Activated T-cell treated with anti-CD3 and anti-CD28 coated beads for 48 hours (primary cell): ENCODE data around the gene SPTBN4.
A peak's percentile ranks its signal among the peaks of the same experiment; 100 is the strongest.
"Not testable (repeated sequence)": the region's sequence is repeated elsewhere in the genome, so short reads cannot be mapped to it uniquely, and the experiment has no call there.

Experiments used
- DNase-seq: peaks from one replicate; pipeline ENCODE4 v3.0.0-alpha.2; 2020; ENCODE audit warnings: low read depth

Gene SPTBN4

GRCh38 chr19:40441719-40442253 lies 25.0 kb upstream of the SPTBN4 start:
- DNase-seq = no peak

GRCh38 chr19:40442328-40443130 lies 24.3 kb upstream of the SPTBN4 start:
- DNase-seq = no peak

- DNase-seq = peak; percentile 98
Observed at GRCh38 chr19:40443131-40443999, 23.4 kb upstream of the SPTBN4 start.

- DNase-seq = peak; percentile 98
Observed at GRCh38 chr19:40444000-40444824, 22.6 kb upstream of the SPTBN4 start, which contains the start of gene SERTAD3. SERTAD3 (minus strand) TSS chr19:40444335; CDS start chr19:40442080, 2,255 bp downstream.

- DNase-seq = no peak
Observed at GRCh38 chr19:40444825-40445312, 21.9 kb upstream of the SPTBN4 start.

- DNase-seq = no peak
Observed at GRCh38 chr19:40445780-40446262, 21.0 kb upstream of the SPTBN4 start.

GRCh38 chr19:40446263-40446784 lies 20.5 kb upstream of the SPTBN4 start:
- DNase-seq = no peak

- DNase-seq = no peak
Observed at GRCh38 chr19:40449506-40449905, 17.3 kb upstream of the SPTBN4 start.

- no peak for DNase-seq
Observed at GRCh38 chr19:40450664-40451063, 16.1 kb upstream of the SPTBN4 start.

GRCh38 chr19:40452016-40452415 lies 14.8 kb upstream of the SPTBN4 start:
- DNase-seq = no peak

GRCh38 chr19:40453151-40453735 lies 13.6 kb upstream of the SPTBN4 start:
- DNase-seq = no peak

- not testable (repeated sequence) for DNase-seq
Observed at GRCh38 chr19:40453943-40454342, 12.9 kb upstream of the SPTBN4 start.

- no peak for DNase-seq
Observed at GRCh38 chr19:40457048-40457447, 9.8 kb upstream of the SPTBN4 start.

GRCh38 chr19:40457953-40458596 lies 8.7 kb upstream of the SPTBN4 start:
- no peak for DNase-seq

GRCh38 chr19:40458597-40458974 lies 8.2 kb upstream of the SPTBN4 start:
- DNase-seq = no peak

- no peak for DNase-seq
Observed at GRCh38 chr19:40460185-40460584, 6.6 kb upstream of the SPTBN4 start.

- DNase-seq = no peak
Observed at GRCh38 chr19:40461669-40462221, 5.1 kb upstream of the SPTBN4 start.

GRCh38 chr19:40463587-40464037 lies 3.2 kb upstream of the SPTBN4 start:
- DNase-seq = not testable (repeated sequence)

GRCh38 chr19:40464059-40465024 lies 2.5 kb upstream of the SPTBN4 start:
- peak; percentile 59 for DNase-seq
